H9 (cell line): ENCODE data around the gene OXER1. TPM values are rescaled to one million over a fixed set of nuclear protein-coding genes. Genes with fewer than 3 reads are reported as not detected.
A peak's percentile ranks its signal among the peaks of the same experiment; 100 is the strongest.

ENCODE experiments used
- DNase-seq: peaks from one replicate; pipeline ENCODE4 v3.0.0-alpha.2; 2017
- H2AFZ ChIP-seq: one replicate; pipeline ENCODE4 v1.6.1; 2013; ENCODE audit warnings: mild to moderate bottlenecking, low read length, control low read depth, moderate library complexity
- H2AK5ac ChIP-seq: 2 replicates; pipeline ENCODE4 v1.6.1; 2013; ENCODE audit warnings: low read length, control low read depth, mixed read lengths; ENCODE audit not compliant: insufficient read length
- H2BK120ac ChIP-seq: one replicate; pipeline ENCODE4 v1.6.1; 2013; ENCODE audit warnings: low read depth, mild to moderate bottlenecking, low read length, control low read depth, inconsistent platforms; ENCODE audit not compliant: poor library complexity, severe bottlenecking
- H2BK12ac ChIP-seq: 2 replicates; pipeline ENCODE4 v1.6.1; 2013; ENCODE audit warnings: low read length, control low read depth, mixed read lengths, low read depth; ENCODE audit not compliant: insufficient read length
- H2BK15ac ChIP-seq: 2 replicates; pipeline ENCODE4 v1.6.1; 2013; ENCODE audit warnings: low read depth, low read length, control low read depth
- H2BK20ac ChIP-seq: one replicate; pipeline ENCODE4 v1.6.1; 2013; ENCODE audit warnings: low read depth, mild to moderate bottlenecking, low read length, control low read depth, inconsistent platforms; ENCODE audit not compliant: poor library complexity, severe bottlenecking
- H2BK5ac ChIP-seq: 2 replicates; pipeline ENCODE4 v1.6.1; 2013; ENCODE audit warnings: low read length, control low read depth, mixed read lengths; ENCODE audit not compliant: insufficient read length
- H3K14ac ChIP-seq: 2 replicates; pipeline ENCODE4 v1.6.1; 2013; ENCODE audit warnings: low read length, control low read depth; ENCODE audit not compliant: insufficient read depth
- H3K18ac ChIP-seq: 2 replicates; pipeline ENCODE4 v1.6.1; 2013; ENCODE audit warnings: low read depth, mild to moderate bottlenecking, mixed read lengths, low read length, control low read depth; ENCODE audit not compliant: insufficient read length
- H3K23ac ChIP-seq: 2 replicates; pipeline ENCODE4 v1.6.1; 2013; ENCODE audit warnings: low read length, control low read depth, mixed read lengths, low read depth; ENCODE audit not compliant: insufficient read length
- H3K23me2 ChIP-seq: 2 replicates; pipeline ENCODE4 v1.6.1; 2013; ENCODE audit warnings: low read depth, mild to moderate bottlenecking, mixed read lengths, low read length, control low read depth; ENCODE audit not compliant: insufficient read length, poor library complexity, severe bottlenecking
- H3K27ac ChIP-seq: 2 replicates; pipeline ENCODE4 v1.5.1; 2013; ENCODE audit warnings: low read length, control low read depth, mixed read lengths, low read depth; ENCODE audit not compliant: insufficient read length
- H3K27me3 ChIP-seq: 2 replicates; pipeline ENCODE4 v1.6.1; 2013; ENCODE audit warnings: low read length, control low read depth, inconsistent platforms; ENCODE audit not compliant: insufficient read depth
- H3K4ac ChIP-seq: 2 replicates; pipeline ENCODE4 v1.6.1; 2013; ENCODE audit warnings: low read depth, mild to moderate bottlenecking, control low read depth, inconsistent platforms, low read length, moderate library complexity
- H3K4me1 ChIP-seq: 2 replicates; pipeline ENCODE4 v1.6.1; 2013; ENCODE audit warnings: low read length, control low read depth, inconsistent platforms; ENCODE audit not compliant: insufficient read depth
- H3K4me2 ChIP-seq: 2 replicates; pipeline ENCODE4 v1.6.1; 2013; ENCODE audit warnings: low read length, control low read depth, mixed read lengths; ENCODE audit not compliant: insufficient read length, insufficient read depth
- H3K56ac ChIP-seq: 2 replicates; pipeline ENCODE4 v1.6.1; 2013; ENCODE audit warnings: low read depth, mild to moderate bottlenecking, mixed read lengths, low read length, control low read depth; ENCODE audit not compliant: insufficient read length
- H3K79me1 ChIP-seq: 2 replicates; pipeline ENCODE4 v1.6.1; 2013; ENCODE audit warnings: low read depth, mild to moderate bottlenecking, moderate library complexity, low read length, control low read depth, inconsistent platforms; ENCODE audit not compliant: insufficient read depth, poor library complexity, severe bottlenecking
- H3K79me2 ChIP-seq: 2 replicates; pipeline ENCODE4 v1.6.1; 2013; ENCODE audit warnings: low read length, control low read depth, inconsistent platforms; ENCODE audit not compliant: insufficient read depth
- H3K9ac ChIP-seq: 2 replicates; pipeline ENCODE4 v1.6.1; 2013; ENCODE audit warnings: low read length, control low read depth, mixed read lengths; ENCODE audit not compliant: insufficient read length; ENCODE audit errors: extremely low read depth
- H3K9me3 ChIP-seq: one replicate; pipeline ENCODE4 v1.6.1; 2013; ENCODE audit warnings: low read depth, low read length, inconsistent platforms; ENCODE audit not compliant: control insufficient read depth
- H3T11ph ChIP-seq: one replicate; pipeline ENCODE4 v1.6.1; 2013; ENCODE audit warnings: mild to moderate bottlenecking, low read length, control low read depth, inconsistent platforms
- H4K20me1 ChIP-seq: one replicate; pipeline ENCODE4 v1.6.1; 2013; ENCODE audit not compliant: control insufficient read depth, insufficient read length, insufficient read depth
- H4K5ac ChIP-seq: 2 replicates; pipeline ENCODE4 v1.6.1; 2013; ENCODE audit warnings: low read depth, mild to moderate bottlenecking, mixed read lengths, low read length, control low read depth; ENCODE audit not compliant: insufficient read length
- H4K8ac ChIP-seq: replicated peaks from 2 replicates; pipeline ENCODE4 v1.6.1; 2013; ENCODE audit warnings: low read length, control low read depth, mixed read lengths, low read depth; ENCODE audit not compliant: insufficient read length
- H4K91ac ChIP-seq: 2 replicates; pipeline ENCODE4 v1.6.1; 2013; ENCODE audit warnings: low read depth, mild to moderate bottlenecking, moderate library complexity, mixed read lengths, low read length, control low read depth; ENCODE audit not compliant: insufficient read length
- H3K27ac Mint-ChIP-seq, 3 experiments: 2 replicates in 2 of 3; 3 replicates in 1 of 3; pipeline ENCODE4 v1.8.0; 2020 to 2021; ENCODE audit warnings: mixed read lengths in 3 of 3, mild to moderate bottlenecking in 1 of 3, moderate library complexity in 1 of 3
- H3K27me3 Mint-ChIP-seq: 2 replicates; pipeline ENCODE4 v1.8.0; 2021; ENCODE audit warnings: low read depth, mild to moderate bottlenecking, moderate library complexity, mixed read lengths
- H3K36me3 Mint-ChIP-seq, 3 experiments: 2 replicates in 2 of 3; 3 replicates in 1 of 3; pipeline ENCODE4 v1.8.0; 2020 to 2021; ENCODE audit warnings: low read depth in 3 of 3, mixed read lengths in 3 of 3; ENCODE audit not compliant: insufficient read depth in 1 of 3
- H3K4me1 Mint-ChIP-seq, 2 experiments: 2 replicates each; pipeline ENCODE4 v1.8.0; 2020; ENCODE audit warnings: mixed read lengths in 2 of 2
- H3K4me3 Mint-ChIP-seq, 2 experiments: 2 replicates in 1 of 2; 3 replicates in 1 of 2; pipeline ENCODE4 v1.8.0; 2020 to 2021; ENCODE audit warnings: mild to moderate bottlenecking in 2 of 2, mixed read lengths in 2 of 2, moderate library complexity in 1 of 2
- H3K9me3 Mint-ChIP-seq, 2 experiments: 2 replicates in 1 of 2; 3 replicates in 1 of 2; pipeline ENCODE4 v1.8.0; 2020; ENCODE audit warnings: mild to moderate bottlenecking in 2 of 2, mixed read lengths in 2 of 2, moderate library complexity in 1 of 2
- WGBS: extraction: QIAGEN DNeasy Blood & Tissue Kit; methylation state at CpG from one replicate; pipeline ENCODE4 v1.1.7; 2013; ENCODE audit warnings: missing lambda C conversion rate, low lambda C conversion rate, mixed read lengths; ENCODE audit not compliant: insufficient read length; ENCODE audit errors: extremely low coverage; 5-methylcytosine and 5-hydroxymethylcytosine counted together
- total RNA-seq: library from RNA; stranded (reverse); gene quantifications from 2 replicates; pipeline ENCODE4 v1.2.1, GENCODE V29; 2021
- TF ChIP-seq, protein P1 (sequence below): fragments of 200-600 bp; sonication (generic); conservative IDR thresholded peaks from 3 replicates; pipeline ENCODE4 v1.8.0; 2021; ENCODE audit warnings: antibody characterized with exemption, mild to moderate bottlenecking

Gene OXER1
- total RNA-seq, 1 experiment from 2014 or later, result 1.6 TPM

- H3K9me3 ChIP-seq, result no peaks in the 10 kb centered on the region
- TF ChIP-seq, protein P1, sequence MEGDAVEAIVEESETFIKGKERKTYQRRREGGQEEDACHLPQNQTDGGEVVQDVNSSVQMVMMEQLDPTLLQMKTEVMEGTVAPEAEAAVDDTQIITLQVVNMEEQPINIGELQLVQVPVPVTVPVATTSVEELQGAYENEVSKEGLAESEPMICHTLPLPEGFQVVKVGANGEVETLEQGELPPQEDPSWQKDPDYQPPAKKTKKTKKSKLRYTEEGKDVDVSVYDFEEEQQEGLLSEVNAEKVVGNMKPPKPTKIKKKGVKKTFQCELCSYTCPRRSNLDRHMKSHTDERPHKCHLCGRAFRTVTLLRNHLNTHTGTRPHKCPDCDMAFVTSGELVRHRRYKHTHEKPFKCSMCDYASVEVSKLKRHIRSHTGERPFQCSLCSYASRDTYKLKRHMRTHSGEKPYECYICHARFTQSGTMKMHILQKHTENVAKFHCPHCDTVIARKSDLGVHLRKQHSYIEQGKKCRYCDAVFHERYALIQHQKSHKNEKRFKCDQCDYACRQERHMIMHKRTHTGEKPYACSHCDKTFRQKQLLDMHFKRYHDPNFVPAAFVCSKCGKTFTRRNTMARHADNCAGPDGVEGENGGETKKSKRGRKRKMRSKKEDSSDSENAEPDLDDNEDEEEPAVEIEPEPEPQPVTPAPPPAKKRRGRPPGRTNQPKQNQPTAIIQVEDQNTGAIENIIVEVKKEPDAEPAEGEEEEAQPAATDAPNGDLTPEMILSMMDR, result peak; percentile 62
- no peak overlapping the region for H3K4me3 Mint-ChIP-seq
- H3K4me1 Mint-ChIP-seq, result peaks cover 35 to 42% of the 10 kb centered on the region in 2 experiments
- no peaks in the 10 kb centered on the region for H3K79me1 ChIP-seq
- no peak overlapping the region for H3K27ac ChIP-seq
- H2BK120ac ChIP-seq, result no peak overlapping the region
- H3K18ac ChIP-seq, result no peak overlapping the region
- peaks cover 13% of the 10 kb centered on the region for H3K23me2 ChIP-seq
- H3K9me3 Mint-ChIP-seq, result peaks cover 0 to 4% of the 10 kb centered on the region in 2 experiments; a peak in 1 of 5 replicates
- H3K4me1 ChIP-seq, result no peaks in the 10 kb centered on the region
- no peak overlapping the region for H2BK20ac ChIP-seq
- H3K27ac Mint-ChIP-seq, result no peak overlapping the region
- H4K8ac ChIP-seq, result no peak overlapping the region
- H4K91ac ChIP-seq, result no peak overlapping the region
- no peak overlapping the region for H3K9ac ChIP-seq
- no CpG with 5 or more reads among the region's 8 CpGs for WGBS
- H3K56ac ChIP-seq, result no peak overlapping the region
- no peak overlapping the region for H3K4ac ChIP-seq
- H2AFZ ChIP-seq, result no peak overlapping the region
- no peaks in the 10 kb centered on the region for H3K79me2 ChIP-seq
- H3K36me3 Mint-ChIP-seq, result peaks cover 0 to 4% (median 2%) of the 10 kb centered on the region in 3 experiments; a peak in 5 of 7 replicates
- no peak overlapping the region; the same call in 1 of the 2 replicates for H3K14ac ChIP-seq
- H2BK15ac ChIP-seq, result no peak overlapping the region
- no peak overlapping the region for H3K23ac ChIP-seq
- H2BK12ac ChIP-seq, result no peak overlapping the region
- DNase-seq, result peak; percentile 78
- peaks cover 7% of the 10 kb centered on the region; the same call in 1 of the 2 replicates for H3K27me3 ChIP-seq
- no peak overlapping the region for H2BK5ac ChIP-seq
- no peak overlapping the region for H2AK5ac ChIP-seq
- H4K20me1 ChIP-seq, result no peaks in the 10 kb centered on the region
- H3T11ph ChIP-seq, result no peak overlapping the region
- H3K4me2 ChIP-seq, result no peak overlapping the region
- H4K5ac ChIP-seq, result no peak overlapping the region
- peaks cover 37% of the 10 kb centered on the region for H3K27me3 Mint-ChIP-seq
These were observed 30.5 kb upstream of the OXER1 start for GRCh38 chr2:42794271-42795046.
